SK-N-MC (cell line): ENCODE results near the gene LPIN2.
A peak's percentile ranks its signal among the peaks of the same experiment; 100 is the strongest.

Source experiments
- DNase-seq: peaks from one replicate; pipeline ENCODE4 v3.0.0-alpha.2; 2011; ENCODE audit warnings: low read depth, low spot score
- H3K27ac ChIP-seq: fragments of 200-600 bp; sonication (generic); 2 replicates; pipeline ENCODE4 v1.5.1; 2016; ENCODE audit warnings: mixed run types
- H3K36me3 ChIP-seq: fragments of 200-600 bp; sonication (generic); 2 replicates; pipeline ENCODE4 v1.6.1; 2017; ENCODE audit warnings: antibody characterized with exemption, low read length, mixed read lengths; ENCODE audit not compliant: insufficient read depth
- H3K4me3 ChIP-seq: fragments of 200-600 bp; sonication (generic); 2 replicates; pipeline ENCODE4 v1.5.1; 2016
- H3K9ac ChIP-seq: fragments of 200-600 bp; sonication (generic); 2 replicates; pipeline ENCODE4 v1.8.0; 2017; ENCODE audit warnings: mixed run types, mixed read lengths; ENCODE audit not compliant: insufficient read length
- H3K9me3 ChIP-seq: fragments of 200-600 bp; sonication (generic); 2 replicates; pipeline ENCODE4 v1.6.1; 2017; ENCODE audit warnings: low read depth, mild to moderate bottlenecking, antibody characterized with exemption, low read length, moderate library complexity, mixed read lengths
- EZH2 ChIP-seq: fragments of 200-600 bp; sonication (generic); IDR thresholded peaks from one replicate; pipeline ENCODE4 v1.6.1; 2017; ENCODE audit warnings: antibody characterized with exemption
- FOXP2 ChIP-seq: optimal IDR thresholded peaks from 2 replicates; pipeline ENCODE3; 2011; ENCODE audit warnings: mild to moderate bottlenecking, moderate library complexity; ENCODE audit not compliant: insufficient read depth; ENCODE audit errors: extremely low read length, control extremely low read depth
- POLR2AphosphoS5 ChIP-seq: IDR thresholded peaks from 2 replicates; pipeline ENCODE4 v1.6.1; 2012; ENCODE audit warnings: mild to moderate bottlenecking, low read depth, low read length, borderline replicate concordance

LPIN2 gene

DNA sequence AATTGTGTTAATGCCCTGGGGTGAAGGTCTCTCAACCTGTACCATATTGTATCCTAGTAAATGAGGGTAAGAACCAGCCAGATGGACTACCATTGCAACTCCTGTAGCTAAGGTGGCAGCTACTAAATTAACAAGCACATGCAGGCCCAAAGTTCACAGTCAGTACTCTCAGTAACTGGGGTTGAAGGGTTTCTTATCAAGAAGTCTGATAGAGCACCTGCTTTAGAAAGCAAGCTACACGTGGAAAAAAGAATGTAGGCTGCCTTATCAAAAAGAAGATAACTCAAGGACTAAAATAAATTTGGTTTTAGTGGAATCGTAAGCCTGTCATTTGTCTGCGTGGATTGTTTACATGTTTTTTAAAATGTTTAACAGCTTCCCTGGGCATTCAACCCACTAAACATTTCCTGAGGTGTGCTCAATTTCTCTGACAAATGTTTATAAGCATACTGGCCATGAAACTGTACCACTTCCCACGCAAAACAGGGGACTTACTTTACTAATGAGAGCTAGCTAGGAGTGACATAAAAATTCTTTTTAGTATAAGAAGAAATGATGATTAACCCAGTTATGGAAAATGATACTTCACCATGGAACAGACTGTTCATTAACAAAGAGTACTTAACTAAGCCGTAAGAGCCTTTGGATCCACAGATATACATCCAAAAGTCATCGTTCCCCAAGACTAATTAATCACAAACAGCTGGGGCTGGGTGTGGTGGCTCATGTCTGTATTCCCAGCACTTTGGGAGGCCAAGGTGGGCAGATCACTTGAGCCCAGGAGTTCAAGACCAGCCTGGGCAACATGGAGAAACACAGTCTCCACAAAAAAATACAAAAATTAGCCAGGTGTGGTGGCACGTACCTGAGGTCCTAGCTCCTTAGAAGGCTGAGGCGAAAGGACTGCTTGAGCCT, 36.5 kb downstream of the LPIN2 start:
- Histone ChIP-seq H3K9me3 (no peaks in the 10 kb centered on the region), H3K4me3 (no peak overlapping the region), H3K36me3 (no peaks in the 10 kb centered on the region), H3K27ac (no peak overlapping the region), H3K9ac (no peak overlapping the region)
- no peak for TF ChIP-seq POLR2AphosphoS5
- no peak for TF ChIP-seq FOXP2
- no peak for TF ChIP-seq EZH2
- no peak for DNase-seq

DNA sequence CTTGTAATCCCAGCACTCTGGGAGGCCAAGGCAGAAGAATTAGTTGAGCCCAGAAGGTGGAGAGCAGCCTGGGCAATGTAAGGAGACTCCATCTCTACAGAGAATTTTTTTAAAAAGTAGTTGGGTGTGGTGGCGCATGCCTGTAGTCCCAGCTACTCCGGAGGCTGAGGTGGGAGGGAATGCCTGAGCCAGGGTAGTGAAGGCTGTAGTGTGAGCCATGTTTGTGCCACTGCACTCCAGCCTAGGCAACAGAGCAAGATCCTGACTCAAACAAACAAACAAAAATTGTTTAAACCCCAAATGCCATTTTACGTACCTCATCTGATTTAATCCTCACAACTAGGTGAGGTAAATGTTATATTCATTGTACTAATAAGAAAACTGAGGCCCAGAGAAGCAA, 38.2 kb downstream of the LPIN2 start:
- Histone ChIP-seq H3K27ac (no peak overlapping the region), H3K9me3 (no peaks in the 10 kb centered on the region), H3K36me3 (no peaks in the 10 kb centered on the region), H3K4me3 (no peak overlapping the region), H3K9ac (no peak overlapping the region)
- no peak for DNase-seq
- TF ChIP-seq EZH2 = no peak
- no peak for TF ChIP-seq POLR2AphosphoS5
- TF ChIP-seq FOXP2 = no peak

DNA sequence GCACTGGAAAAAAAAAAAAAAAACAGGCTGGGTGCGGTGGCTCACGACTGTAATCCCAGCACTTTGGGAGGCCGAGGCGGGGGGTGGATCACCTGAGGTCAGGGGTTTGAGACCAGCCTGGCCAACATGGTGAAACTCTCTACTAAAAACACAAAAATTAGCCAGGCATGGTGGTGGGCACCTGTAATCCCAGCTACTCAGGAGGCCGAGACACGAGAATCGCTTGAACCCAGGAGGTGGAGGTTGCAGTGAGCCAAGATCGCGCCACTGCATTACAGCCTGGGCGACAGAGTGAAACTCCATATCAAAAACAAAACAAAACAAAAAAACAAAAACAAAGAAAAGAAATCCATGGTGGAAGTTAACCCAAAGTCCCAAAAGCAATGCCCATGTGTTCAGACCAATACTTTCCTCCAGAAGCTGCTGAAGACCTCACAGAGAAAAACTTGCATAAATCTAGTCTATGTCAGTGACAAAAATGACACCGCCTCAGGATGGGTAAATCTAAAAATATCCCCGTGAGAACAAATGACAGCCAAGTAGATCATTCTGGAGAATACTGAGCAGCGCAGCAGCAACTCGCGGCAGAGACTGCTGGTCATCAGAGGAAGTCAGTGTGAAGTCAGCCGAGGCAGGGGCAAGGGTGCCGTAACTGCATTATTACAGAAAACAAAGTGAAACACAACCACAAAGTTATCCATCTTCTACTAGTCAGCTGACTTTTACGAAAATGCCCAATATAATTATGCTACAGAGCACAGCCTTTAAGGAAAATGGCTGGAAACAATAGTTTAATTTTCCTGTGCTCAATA, 41.0 kb downstream of the LPIN2 start:
- no peaks in the 10 kb centered on the region for H3K36me3 ChIP-seq
- H3K9ac ChIP-seq = no peak overlapping the region
- H3K9me3 ChIP-seq = no peaks in the 10 kb centered on the region
- TF ChIP-seq POLR2AphosphoS5 (no peak), FOXP2 (no peak), EZH2 (no peak)
- 0 out of 2 replicates have a peak overlapping the region, but pooled peaks have one; percentile 36 for H3K27ac ChIP-seq
- DNase-seq = no peak
- no peak overlapping the region for H3K4me3 ChIP-seq

DNA sequence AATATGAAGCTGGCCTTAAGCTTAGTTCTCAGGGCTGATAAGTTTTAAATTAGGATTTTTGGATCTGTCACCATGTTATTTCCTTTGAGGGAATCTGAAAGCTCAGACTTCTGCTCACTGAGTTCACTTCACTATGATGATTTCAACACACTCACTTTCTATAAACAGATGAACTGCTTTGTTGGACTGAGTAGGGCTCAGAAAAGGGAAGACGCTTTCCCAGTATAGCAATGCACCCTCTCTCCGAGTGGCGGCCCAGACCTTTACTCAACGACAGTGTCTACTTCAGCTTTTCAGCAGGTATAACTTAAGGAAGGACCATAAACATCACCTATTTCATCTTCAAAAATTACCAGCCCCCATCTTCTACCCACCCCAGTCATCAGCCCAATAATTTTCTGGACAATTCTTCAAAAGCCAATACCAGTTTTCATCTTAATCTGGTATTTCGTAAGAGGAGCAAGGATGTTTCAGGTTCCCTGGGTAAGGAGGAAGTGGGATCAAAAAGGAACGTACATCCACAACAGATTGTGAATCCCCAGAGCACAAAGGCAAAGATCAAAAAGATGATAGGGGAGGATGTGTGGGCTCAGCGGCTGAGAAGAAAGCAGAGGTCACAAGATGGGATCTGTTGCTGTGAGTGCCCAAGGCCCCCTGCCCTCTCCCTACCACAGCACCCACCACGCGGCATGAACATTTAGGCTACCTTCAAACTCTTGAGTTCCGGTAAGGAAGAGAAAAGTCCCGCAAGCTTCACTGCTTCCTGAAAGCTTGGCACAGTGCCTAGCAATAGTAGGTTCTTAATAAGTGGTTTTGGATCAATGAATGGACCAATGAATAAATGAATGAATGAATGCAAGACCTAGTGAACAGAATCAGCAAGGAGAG, 41.9 kb downstream of the LPIN2 start:
- no peak for DNase-seq
- no peak for TF ChIP-seq FOXP2
- no peak for TF ChIP-seq POLR2AphosphoS5
- no peak for TF ChIP-seq EZH2
- no peak overlapping the region for H3K9ac ChIP-seq
- H3K9me3 ChIP-seq = no peaks in the 10 kb centered on the region
- no peak overlapping the region for H3K4me3 ChIP-seq
- H3K27ac ChIP-seq = no peak overlapping the region
- no peaks in the 10 kb centered on the region for H3K36me3 ChIP-seq

DNA sequence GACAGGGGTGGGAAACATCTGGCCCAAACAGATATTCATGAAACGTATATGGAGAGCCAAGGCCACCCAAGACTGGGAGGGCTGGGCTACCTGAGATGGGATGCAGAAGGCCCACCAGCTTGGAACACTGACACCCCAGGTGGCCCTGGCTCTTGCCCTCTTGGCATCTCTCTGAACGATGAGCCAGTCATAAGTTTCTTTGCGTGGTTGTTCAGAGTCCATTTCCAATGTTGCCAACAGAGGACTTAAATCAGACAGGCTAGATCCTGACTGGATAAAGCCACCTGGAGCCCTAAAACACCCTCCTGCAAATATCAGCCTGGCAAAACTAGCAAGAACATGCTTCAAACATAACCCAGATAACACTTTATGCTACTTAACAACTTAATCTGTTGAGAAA, 42.6 kb downstream of the LPIN2 start:
- Histone ChIP-seq H3K9ac (no peak overlapping the region), H3K4me3 (no peak overlapping the region), H3K9me3 (no peaks in the 10 kb centered on the region), H3K27ac (no peak overlapping the region), H3K36me3 (no peaks in the 10 kb centered on the region)
- DNase-seq = no peak
- TF ChIP-seq POLR2AphosphoS5 (no peak), EZH2 (no peak), FOXP2 (no peak)

DNA sequence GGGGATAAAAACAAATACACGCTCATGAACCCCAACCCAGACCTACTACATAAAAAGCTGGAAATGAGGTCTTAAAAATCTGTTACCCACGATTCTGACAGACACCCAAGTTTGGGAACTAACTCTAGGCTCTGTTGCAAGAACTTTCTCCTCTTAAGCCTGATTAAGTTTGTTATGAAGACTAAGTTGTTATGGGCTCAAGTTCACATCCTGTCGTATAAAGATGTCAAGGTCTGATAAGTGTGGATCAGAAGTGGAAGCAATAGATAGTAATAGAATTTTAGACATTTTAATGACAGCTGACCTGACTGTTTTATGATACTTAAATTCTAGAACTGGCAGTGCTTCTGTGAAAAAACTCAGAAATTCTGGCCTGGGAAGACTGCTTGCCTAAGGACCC, 43.2 kb downstream of the LPIN2 start:
- no peak for TF ChIP-seq EZH2
- TF ChIP-seq POLR2AphosphoS5 = no peak
- TF ChIP-seq FOXP2 = no peak
- Histone ChIP-seq H3K4me3 (no peak overlapping the region), H3K9ac (no peak overlapping the region), H3K9me3 (no peaks in the 10 kb centered on the region), H3K36me3 (no peaks in the 10 kb centered on the region), H3K27ac (no peak overlapping the region)
- DNase-seq = no peak

DNA sequence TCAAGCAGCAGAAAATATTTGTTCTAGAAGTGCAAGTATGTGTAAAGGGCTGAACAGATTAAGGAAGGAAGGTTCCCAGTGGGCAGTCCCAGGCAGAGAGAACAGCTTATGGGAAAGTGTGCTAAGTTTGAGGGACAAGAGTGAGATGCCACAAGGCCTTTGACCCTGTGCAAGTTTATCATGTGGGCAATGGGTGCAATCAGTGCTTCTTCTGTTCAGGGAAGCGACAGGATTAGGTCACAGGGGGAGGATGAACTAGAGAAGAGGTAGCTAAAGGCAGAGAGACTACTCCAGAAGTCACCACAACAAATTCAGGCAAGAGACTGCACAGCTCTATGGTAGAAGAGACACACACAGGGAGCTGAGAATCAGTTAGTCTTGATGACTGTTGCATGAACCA, 44.3 kb downstream of the LPIN2 start:
- H3K36me3 ChIP-seq = no peaks in the 10 kb centered on the region
- no peak overlapping the region for H3K4me3 ChIP-seq
- no peak for DNase-seq
- no peak overlapping the region for H3K9ac ChIP-seq
- H3K9me3 ChIP-seq = no peaks in the 10 kb centered on the region
- H3K27ac ChIP-seq = no peak overlapping the region
- TF ChIP-seq POLR2AphosphoS5 = no peak
- no peak for TF ChIP-seq FOXP2
- no peak for TF ChIP-seq EZH2
